ENCODE data around the gene SLC35F1. TPM values are rescaled to one million over a fixed set of nuclear protein-coding genes. Genes with fewer than 3 reads are reported as not detected.

SLC35F1 gene
- total RNA-seq, 2 donors from 2014 or later: 1.2 to 3.6 TPM

DNA sequence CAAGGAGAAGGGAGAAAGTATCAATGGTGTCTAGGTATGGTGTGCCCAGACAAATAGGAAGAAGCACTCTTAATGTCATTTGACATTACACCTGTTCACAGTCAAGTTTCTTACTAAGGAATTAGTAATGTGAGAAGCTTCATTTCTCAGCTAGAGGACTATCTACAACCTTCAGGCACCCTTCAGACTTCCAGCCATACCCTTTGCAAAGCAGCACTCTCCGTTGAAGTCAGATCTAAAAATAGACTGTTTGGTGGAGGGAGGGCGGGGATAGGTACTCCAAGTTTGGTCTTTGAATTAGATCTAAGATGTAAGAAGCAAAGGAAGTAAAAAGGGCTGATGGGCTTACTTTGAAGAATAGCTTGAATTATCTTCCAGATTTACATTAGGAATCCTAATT, 311.1 kb downstream of the SLC35F1 start:
- intact Hi-C loops (cut with DNase I): no loop called here
- DNase-seq (ENCODE audit: low spot score): no peak

DNA sequence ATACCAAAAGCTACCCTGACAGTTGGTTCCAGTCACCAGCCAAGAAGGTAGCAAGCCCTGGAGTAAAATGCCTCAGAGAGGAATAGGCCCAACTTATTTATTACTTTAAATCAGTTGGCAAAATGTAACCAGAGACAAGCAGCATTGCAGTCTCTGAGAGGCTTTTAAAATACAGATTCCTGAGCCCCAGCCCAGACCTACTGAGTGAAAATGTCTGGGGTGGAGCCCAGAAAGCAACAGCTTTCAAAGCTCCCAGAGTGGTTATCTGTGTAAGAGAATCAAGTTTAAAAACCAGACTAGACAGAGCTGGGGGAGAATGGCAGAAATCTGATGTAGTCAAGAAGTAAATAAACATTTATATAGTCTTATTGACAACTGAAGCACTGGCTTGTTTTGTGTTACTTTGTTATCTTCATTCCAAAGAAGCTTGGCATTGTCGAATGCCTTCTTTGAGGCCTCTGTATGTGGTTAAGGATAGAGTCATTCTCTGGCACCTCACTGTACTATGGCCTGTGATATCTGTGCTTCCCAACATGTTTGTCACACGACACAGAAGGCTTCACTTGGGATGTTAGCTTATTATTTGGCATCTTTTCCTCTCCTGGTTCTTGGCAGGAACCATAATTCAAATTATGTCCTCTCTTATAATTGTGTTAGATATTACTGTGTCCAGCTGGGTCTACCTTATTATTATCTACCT, 313.5 kb downstream of the SLC35F1 start:
- DNase-seq (ENCODE audit: low spot score): no peak
- intact Hi-C loops (cut with DNase I): no loop called here

DNA sequence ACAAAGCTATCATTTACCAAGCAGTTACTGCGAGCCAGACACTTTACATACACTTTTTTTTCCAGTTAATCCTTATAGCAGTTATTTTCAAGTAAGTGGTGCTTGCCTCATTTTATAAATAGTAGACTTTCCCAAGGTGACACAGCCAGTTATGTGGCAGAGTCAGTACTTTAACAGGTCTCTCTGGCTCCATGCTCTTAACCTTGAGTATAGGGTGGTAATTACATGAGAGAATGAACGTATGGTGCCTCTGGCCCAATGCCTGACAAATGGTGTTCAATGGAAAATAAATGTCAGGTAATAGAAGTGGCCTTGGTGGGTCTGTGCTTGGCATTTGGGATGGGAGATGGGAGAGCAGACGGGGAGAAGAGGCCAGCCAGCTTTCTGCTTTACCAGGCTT, 316.3 kb downstream of the SLC35F1 start:
- DNase-seq (ENCODE audit: low spot score): no peak
- intact Hi-C loops (cut with DNase I): no loop called here

DNA sequence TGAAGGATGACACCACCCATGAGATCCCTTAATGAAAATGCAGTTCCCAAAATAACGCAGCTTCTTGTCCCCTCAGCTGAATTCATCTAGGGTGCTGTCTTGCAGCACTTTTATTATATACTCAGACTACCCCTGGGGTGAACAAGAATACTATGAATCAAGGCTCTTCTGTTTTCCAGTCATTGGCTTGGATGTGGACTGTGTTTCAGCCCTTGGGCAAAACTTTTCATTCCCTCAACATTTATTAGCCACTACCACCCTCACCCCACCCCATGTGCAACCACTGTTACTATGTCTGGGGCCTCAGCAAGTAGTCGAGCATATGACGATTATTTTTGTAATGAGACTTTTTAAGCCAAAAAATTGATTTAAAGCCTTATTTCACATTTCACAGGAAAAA, 321.8 kb downstream of the SLC35F1 start:
- intact Hi-C loops (cut with DNase I): no loop called here
- DNase-seq (ENCODE audit: low spot score): no peak

DNA sequence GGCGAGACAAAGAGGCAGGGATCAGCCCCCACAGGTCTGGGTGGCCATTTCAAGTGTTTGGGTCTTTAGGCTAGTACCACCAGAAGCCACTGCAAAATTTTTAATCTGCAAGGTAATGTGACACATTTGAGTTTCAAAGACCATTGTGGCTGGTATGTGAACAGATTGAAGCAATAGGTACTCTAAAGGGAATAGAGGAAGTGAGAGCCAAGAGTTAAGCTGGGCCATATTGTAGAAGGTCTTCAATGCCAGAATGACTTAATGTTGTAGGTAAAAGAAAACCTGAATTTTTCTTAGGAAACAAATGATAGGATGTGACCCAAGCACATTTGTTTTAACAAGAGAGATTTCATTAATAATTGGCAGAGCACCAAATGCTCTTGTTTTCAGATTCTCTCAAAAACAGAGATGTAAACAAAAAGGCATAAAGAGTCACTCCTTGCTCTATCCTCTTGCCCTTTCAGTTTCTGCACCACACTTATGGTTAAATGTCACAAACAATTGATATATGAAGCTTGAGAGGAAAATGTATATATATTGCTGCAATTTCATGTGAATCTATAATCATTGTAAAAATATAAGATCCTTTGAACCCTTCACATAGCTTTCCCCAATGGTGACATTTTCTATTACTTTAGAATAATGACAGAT, 333.9 kb downstream of the SLC35F1 start:
- intact Hi-C loops (cut with DNase I): no loop called here
- no peak for DNase-seq (ENCODE audit: low spot score)

DNA sequence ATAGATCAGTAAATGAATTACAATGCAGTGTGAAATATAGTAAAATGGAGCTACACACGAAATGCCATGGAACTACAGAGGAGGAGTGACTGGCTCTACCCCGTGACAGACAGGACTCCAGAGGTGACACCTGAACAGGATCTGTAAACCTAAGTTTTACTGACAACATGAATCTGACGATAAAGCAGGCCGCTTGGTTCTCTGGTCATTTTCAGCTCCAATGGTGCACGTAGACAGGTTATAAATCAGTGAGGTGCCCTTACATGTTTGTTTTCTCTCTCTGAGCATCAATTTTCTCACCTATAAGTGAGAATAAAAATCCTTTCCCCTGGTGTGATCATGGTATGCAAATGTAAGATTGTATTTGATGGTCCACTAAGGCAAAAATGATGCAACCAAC, 339.3 kb downstream of the SLC35F1 start:
- intact Hi-C loops (cut with DNase I): no loop called here

DNA sequence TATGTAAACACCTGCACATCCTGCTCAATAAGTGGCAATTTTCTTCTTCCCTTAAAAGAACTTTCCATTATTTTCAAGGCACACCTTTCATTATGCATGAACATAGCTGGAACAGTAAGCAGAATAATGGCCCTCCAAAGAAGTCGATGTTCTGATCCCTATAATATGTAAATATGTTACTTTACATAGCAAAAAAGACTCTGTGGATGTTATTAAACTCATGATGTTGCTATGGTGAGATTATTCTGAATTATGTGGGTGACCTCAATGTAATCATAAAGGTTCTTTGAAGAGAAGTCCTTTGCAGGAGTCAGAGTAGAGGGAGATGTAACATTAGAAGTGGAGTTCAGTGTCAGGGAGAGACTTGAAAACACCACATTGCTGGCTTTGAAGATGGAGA, 341.1 kb downstream of the SLC35F1 start:
- DNase-seq (ENCODE audit: low spot score): no peak
- intact Hi-C loops (cut with DNase I): no loop called here

More for the DNA sequence above, 339.3 kb downstream of the SLC35F1 start:
- DNase-seq (ENCODE audit: low spot score): no peak

DNA sequence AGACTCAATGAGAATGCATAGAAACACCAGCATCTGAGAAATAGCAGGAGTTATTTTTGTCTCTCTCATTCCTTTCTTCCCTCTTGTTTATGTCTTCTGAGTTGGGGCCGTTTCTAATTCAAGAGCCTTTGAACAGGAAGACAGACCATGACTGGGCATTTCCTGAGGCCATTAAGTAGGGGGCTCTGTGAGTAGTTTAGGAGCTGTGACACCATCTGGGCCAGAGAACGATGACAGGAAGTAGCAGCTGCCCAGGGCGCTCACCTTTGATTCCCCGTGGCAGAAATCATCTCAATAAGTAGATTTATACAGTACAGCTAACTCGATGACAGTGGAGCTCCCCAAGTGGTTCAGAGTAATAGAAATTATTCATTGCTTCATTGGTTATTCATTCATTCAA, 342.6 kb downstream of the SLC35F1 start:
- no peak for DNase-seq (ENCODE audit: low spot score)
- intact Hi-C loops (cut with DNase I): no loop called here

DNA sequence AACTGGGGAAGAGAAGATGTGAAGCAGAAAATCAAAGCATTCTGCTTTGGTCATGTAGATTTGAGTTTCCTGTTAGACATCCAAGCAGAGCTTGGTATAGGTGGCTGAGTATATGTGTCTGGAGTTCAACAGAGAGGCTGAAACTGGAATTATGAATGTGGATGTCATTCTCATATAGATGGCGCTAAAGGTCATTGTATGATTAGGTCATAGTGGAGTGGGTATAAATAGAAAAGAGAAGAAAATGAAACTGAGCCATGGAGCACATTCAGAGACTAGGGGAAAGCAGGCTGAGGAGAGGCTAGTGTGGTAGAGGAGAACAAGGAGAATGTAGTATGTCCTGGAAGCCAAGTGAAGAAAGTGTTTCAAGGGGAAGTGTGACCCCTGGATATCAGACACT, 345.4 kb downstream of the SLC35F1 start:
- intact Hi-C loops (cut with DNase I): no loop called here
- no peak for DNase-seq (ENCODE audit: low spot score)

DNA sequence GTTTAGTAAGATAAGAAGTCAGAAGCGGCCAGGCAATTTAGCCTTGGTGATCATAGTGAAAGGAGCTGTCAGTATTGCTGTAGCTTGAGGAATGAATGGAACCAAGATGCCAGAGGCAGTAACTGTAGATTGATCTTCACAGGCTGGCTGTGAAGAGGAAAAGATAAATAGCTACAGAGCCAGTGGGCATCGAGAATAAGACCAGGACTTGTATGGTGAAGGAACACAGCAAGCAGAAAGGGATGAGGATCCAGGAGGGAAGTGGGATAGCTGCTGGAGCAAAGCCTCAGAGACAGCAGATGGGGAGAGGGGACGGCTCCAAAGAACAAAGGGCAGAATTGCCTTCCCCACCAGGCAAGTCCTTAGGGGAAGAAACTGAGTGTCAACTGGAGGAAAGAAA, 346.7 kb downstream of the SLC35F1 start:
- no peak for DNase-seq (ENCODE audit: low spot score)
- intact Hi-C loops (cut with DNase I): no loop called here

DNA sequence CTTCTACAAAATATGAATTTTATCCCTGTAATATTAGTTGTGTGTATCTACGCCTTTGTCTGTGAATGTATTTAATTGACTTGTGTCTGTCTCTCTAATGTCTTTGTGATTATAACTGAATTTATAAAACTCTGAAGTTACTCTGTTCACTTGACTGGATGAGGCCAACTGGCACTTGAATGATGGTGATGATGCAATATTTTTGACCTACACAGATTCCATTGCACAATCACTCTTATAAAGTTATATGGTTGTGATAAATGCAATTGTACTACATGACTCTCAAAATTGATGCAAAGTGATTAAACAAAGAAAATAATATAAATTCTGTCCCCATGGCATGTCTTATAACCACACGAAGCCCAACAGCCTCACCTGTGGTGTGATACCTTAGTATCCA, 353.8 kb downstream of the SLC35F1 start:
- no peak for DNase-seq (ENCODE audit: low spot score)
- intact Hi-C loops (cut with DNase I): loop anchor here in 1 of 2 donors (5.0 kb wide), 1 partner anchor 284 kb away; no protein-coding TSS in a partner anchor

DNA sequence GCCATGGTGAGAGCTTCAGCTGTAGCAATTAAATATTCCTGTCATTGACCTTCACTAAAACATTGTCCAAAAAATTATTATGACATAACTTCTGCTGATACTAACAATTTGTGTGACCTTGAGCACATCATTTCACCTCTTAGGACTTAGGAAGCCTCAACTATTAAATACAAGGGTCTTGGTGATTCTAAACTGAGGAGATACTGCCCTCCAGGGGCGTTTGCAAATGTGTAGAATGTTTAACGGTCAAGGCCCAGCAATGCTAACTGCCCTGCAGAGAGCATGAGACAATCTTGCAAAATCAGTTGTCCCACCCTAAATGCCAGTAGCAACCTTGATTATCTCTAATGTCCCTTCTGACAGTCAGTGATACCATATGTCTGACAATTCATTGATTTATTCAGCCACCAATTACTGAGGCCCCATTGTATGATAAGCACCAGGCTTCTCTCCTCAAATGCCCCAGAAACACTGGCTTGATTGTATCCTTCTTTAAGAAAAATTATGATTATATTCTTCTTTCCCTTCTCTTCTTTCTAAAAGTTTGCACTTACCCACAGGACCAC, 356.9 kb downstream of the SLC35F1 start:
- DNase-seq (ENCODE audit: low spot score): no peak
- intact Hi-C loops (cut with DNase I): loop anchor here in 1 of 2 donors (5.0 kb wide), 1 partner anchor 287 kb away; no protein-coding TSS in a partner anchor

DNA sequence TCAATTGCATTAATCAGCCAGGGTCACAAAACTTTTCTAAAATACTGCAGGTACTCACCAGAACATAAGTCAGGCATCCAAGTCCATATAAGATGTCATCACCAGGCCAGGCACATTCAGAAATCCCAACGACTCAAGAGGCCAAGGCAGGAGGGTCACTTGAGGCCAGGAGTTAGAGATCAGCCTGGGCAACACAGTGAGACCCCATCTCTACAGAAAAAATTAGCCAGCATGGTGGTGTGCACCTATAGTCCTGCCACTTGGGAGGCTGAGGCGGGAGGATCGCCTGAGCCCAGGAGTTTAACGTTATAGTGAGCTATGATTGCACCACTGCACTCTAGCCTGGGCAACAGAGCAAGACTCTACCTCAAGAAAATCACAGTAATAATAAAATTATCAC, 362.6 kb downstream of the SLC35F1 start:
- intact Hi-C loops (cut with DNase I): no loop called here
- DNase-seq (ENCODE audit: low spot score): no peak

DNA sequence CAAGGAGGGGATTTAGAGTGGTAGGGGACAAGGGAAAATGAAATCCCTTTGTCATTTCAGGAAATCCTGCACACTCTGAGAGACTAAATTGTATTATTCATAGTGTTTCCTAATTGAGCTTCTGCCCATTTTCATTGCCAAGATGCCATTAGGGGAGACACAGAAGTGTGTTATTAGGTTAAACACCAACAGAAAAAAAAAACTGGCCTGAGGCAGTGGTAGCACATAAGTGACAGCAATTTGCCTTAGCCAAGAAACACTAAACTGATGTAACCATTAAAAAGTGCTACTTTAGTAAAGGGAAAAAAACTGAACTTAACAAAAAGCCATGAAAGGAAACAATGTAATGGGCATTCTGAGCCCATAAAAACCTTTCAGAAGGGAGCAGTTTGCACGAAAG, 370.6 kb downstream of the SLC35F1 start:
- DNase-seq (ENCODE audit: low spot score): no peak
- intact Hi-C loops (cut with DNase I): no loop called here

DNA sequence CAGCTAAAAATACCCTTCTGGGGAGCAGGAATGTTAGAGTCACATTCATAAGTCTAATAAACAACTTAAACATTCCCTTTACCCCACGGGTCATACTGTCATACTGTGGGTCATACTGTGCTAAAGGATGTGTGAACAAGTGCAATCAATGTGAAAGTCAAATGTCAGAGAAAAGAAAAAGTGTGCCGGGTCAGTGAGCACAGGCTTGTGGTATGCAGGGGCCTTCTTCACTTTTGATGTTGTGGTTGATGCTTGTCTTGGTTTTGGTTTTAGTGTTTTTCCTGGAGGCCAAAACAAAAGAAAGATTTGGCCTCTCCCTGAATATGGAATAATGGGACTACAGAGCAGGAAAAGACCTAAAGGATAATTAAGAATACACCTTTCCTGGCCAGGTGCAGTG, 373.1 kb downstream of the SLC35F1 start:
- intact Hi-C loops (cut with DNase I): loop anchor here (5.0 to 10.0 kb wide), 7 partner anchors 232 to 495 kb away; no protein-coding TSS in a partner anchor
- DNase-seq (ENCODE audit: low spot score): no peak

DNA sequence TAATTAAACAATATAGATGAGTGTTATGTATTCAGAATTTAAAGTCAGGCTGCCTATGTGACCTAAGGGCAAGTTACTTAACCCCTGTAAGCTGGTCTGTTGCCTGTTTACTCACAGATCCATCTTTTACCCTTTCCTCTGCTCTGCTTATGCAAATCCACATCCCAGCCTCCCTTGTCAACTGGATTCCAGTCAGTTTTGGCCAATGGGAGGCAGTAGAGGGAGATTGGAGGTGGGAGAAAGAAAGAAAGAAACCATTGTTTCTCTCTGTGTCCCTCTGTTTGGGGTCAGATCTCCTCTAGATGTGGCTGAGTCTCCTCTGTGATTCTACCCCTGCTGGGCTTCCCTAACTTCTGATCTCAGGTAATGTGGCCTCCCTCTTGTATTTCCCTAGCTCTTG, 374.2 kb downstream of the SLC35F1 start:
- intact Hi-C loops (cut with DNase I): loop anchor here (5.0 to 10.0 kb wide), 7 partner anchors 231 to 494 kb away; no protein-coding TSS in a partner anchor
- no peak for DNase-seq (ENCODE audit: low spot score)

DNA sequence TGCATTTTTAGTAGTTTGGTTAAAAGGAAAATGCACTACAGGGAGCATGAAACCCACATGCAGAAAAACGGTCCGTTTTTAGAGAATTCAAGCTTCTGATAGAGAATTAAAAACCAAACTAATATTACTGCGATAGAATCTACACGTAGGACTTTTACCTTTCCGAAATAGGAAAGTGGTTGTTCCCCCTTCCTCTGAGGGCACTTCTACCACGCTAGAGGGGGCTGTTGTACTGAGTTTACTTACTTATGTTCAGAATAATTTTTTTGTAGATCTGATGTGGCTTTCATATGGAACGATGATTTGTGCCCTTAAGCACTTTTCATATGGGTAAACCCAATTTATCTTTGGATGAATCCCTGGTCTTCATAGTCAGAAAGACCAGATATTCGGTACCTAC, 376.7 kb downstream of the SLC35F1 start:
- intact Hi-C loops (cut with DNase I): loop anchor here (5.0 to 10.0 kb wide), 7 partner anchors 229 to 491 kb away; no protein-coding TSS in a partner anchor
- DNase-seq (ENCODE audit: low spot score): no peak

DNA sequence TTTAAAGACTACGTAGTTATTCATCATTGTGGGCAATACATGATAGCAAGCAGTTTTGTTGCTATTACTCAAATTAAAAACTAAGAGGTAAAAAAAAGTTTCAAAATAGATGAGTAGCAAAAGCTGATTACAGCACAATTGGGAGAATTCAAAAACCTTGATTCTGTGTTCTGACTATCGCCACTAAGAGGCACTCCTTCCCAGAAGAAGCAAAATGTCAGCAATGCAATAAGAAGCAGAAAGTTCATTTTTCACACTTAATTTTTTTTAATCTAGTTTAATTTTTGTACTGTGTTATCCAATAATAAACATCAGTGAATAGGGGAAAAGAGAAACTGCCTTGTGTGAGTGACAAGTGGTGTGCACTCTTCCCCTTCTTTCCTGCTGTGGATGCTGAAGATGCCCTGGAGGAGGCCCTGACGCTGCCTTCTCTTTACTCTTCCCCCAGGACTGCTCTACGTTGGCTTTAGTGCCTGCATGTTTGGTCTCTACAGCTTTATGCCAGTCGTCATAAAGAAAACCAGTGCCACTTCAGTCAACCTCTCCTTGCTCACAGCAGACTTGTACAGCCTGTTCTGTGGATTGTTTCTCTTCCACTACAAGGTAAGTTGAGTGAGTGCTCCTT, 377.8 kb downstream of the SLC35F1 start:
- no peak for DNase-seq (ENCODE audit: low spot score)
- intact Hi-C loops (cut with DNase I): loop anchor here (5.0 to 10.0 kb wide), 7 partner anchors 227 to 490 kb away; no protein-coding TSS in a partner anchor

DNA sequence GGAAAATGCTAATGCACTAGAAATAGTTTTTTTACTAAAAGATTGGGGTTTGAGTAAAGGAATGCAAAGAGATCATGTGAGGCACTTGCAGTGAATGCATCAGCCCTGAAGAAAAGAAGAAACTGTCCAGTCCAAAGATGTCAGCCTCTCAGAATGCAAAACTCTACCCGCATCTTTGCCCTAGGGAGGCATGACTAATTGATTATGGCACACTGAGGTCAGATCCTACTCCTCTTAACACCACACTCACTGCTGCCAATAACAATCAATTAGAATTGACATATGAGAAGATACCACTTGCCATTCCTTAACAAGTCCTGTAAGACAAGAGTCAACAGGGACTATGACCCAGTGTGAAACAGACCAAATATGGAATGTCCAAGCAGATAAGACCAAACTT, 378.7 kb downstream of the SLC35F1 start:
- intact Hi-C loops (cut with DNase I): loop anchor here (10.0 kb wide), 4 partner anchors 229 to 489 kb away; no protein-coding TSS in a partner anchor

More for the DNA sequence above, 378.7 kb downstream of the SLC35F1 start:
- no peak for DNase-seq (ENCODE audit: low spot score)

Measured in posterior vena cava (tissue), 2 donors.